ENCODE results near the gene TIGD3.
A peak's percentile ranks its signal among the peaks of the same experiment; 100 is the strongest.

TIGD3 gene

GRCh38 chr11:65373839-65374580 is 19.5 kb downstream of the TIGD3 start:
- no peak for DNase-seq

GRCh38 chr11:65375012-65375411 is 20.5 kb downstream of the TIGD3 start:
- DNase-seq = no peak

GRCh38 chr11:65376138-65376713 is 21.7 kb downstream of the TIGD3 start:
- DNase-seq = no peak

GRCh38 chr11:65377036-65377435 is 22.5 kb downstream of the TIGD3 start:
- DNase-seq = no peak

GRCh38 chr11:65377777-65378176 is 23.2 kb downstream of the TIGD3 start:
- no peak for DNase-seq

- DNase-seq = peak in 1 of 14 donors; percentile 23
Observed at GRCh38 chr11:65378208-65378927, 23.8 kb downstream of the TIGD3 start.

- no peak for DNase-seq
Observed at GRCh38 chr11:65378928-65379638, 24.5 kb downstream of the TIGD3 start.

GRCh38 chr11:65379698-65380459 is 25.3 kb downstream of the TIGD3 start:
- DNase-seq = no peak

- no peak for DNase-seq
Observed at GRCh38 chr11:65380460-65381119, 26.0 kb downstream of the TIGD3 start.

- peak in 1 of 14 donors; percentile 42 for DNase-seq
Observed at GRCh38 chr11:65381716-65382032, 27.1 kb downstream of the TIGD3 start.

- DNase-seq = peak; percentile 16 to 93 (median 78)
Observed at GRCh38 chr11:65382033-65382803, 27.7 kb downstream of the TIGD3 start, which contains the start of gene SLC25A45. TSS of gene SLC25A45 (minus strand) at chr11:65382646. CDS start at chr11:65381951, 695 bp downstream.

- DNase-seq = peak in 2 of 14 donors; percentile 51 to 71
Observed at GRCh38 chr11:65382804-65383368, 28.3 kb downstream of the TIGD3 start.

GRCh38 chr11:65383778-65384177 is 29.2 kb downstream of the TIGD3 start:
- DNase-seq = no peak

- no peak for DNase-seq
Observed at GRCh38 chr11:65384301-65384889, 29.8 kb downstream of the TIGD3 start.

- DNase-seq = peak; percentile 49 to 94 (median 86)
Observed at GRCh38 chr11:65386307-65387140, 32.0 kb downstream of the TIGD3 start, which contains the start of gene FRMD8. TSS of gene FRMD8 (plus strand) at chr11:65386637. CDS start at chr11:65387037, 400 bp downstream.

- DNase-seq = peak in 1 of 14 donors; percentile 8
Observed at GRCh38 chr11:65388731-65389130, 34.2 kb downstream of the TIGD3 start.

- peak in 1 of 14 donors; percentile 27 for DNase-seq
Observed at GRCh38 chr11:65389294-65389980, 34.9 kb downstream of the TIGD3 start.
